HG03354 (cell line): Measurements from ENCODE around the gene PXT1.
"Not testable (repeated sequence)": the region's sequence is repeated elsewhere in the genome, so short reads cannot be mapped to it uniquely, and the experiment has no call there.

ENCODE experiments used
- ATAC-seq: cut with Tn5 transposase; IDR thresholded peaks from one replicate; pipeline ENCODE4 v1.9.1; 2021; ENCODE audit warnings: mild to moderate bottlenecking; ENCODE audit not compliant: unreplicated experiment, poor library complexity, severe bottlenecking

The PXT1 gene

DNA sequence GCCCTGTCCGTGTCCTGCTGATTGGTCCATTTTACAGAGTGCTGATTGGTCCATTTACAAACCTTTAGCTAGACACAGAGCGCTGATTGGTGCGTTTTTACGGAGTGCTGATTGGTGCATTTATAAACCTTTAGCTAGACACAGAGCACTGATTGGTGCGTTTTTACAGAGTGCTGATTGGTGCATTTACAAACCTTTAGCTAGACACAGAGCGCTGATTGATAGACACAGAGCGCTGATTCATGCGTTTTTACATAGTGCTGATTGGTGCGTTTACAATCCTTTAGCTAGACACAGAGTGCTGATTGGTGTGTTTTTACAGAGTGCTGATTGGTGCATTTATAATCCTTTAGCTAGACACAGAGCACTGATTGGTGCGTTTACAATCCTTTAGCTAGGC, 6.5 kb upstream of the PXT1 start:
- not testable (repeated sequence) for ATAC-seq

GRCh38 chr6:36445621-36446020, 3.0 kb upstream of the PXT1 start:
- ATAC-seq: no peak

- ATAC-seq: no peak
These were observed 1.8 kb upstream of the PXT1 start for GRCh38 chr6:36444470-36444869.

- ATAC-seq: no peak
These were observed 1.1 kb upstream of the PXT1 start for GRCh38 chr6:36443471-36444428.

DNA sequence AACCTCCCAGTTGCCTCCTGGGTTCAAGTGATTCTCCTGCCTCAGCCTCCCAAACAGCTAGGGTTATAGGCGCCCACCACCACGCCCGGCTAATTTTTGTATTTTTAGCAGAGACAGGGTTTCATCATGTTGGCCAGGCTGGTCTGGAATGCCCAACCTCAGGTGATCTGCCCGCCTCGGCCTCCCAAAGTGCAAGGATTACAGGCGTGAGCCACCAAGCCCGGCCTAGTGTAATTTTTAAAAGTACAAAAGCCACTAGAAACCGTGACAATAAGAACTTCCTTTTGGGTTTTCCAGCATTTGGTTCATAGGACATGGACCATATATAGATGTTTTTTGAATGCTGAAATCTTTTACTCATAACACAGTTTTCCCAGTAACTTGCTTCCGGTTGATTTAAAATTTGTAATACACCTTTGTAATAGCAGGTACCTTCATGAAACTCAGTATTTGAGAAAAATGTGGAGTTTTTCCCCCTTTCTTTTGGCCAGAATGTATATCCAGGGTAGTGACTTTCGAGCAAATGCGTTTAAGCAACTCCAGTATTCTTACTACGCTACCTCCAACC, 467 bp downstream of the PXT1 start:
- no peak for ATAC-seq

GRCh38 chr6:36441307-36441894, 1.3 kb downstream of the PXT1 start:
- ATAC-seq: peak; percentile 65

DNA sequence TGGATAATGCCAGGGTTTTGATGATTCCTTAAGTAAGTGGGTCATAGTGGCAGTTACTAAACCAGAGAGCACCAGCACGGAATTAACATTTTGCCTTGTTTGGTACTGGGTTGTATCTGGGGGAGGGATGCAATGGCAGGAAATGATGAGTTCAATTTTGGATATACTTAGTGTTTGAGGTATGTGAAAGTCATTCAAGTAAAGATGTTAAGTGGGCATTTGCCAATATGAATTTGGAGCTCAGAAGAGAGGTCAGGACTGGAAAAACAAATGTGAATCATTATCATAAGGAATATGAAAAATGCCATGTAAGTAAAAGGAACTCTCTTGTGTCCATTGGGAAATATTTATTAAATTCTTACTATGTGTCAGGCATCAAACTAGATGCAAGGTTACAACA, 6.2 kb downstream of the PXT1 start:
- ATAC-seq: no peak

GRCh38 chr6:36432151-36432671, 10.4 kb downstream of the PXT1 start:
- no peak for ATAC-seq

GRCh38 chr6:36431197-36431596, 11.5 kb downstream of the PXT1 start:
- no peak for ATAC-seq

GRCh38 chr6:36430351-36430750, 12.3 kb downstream of the PXT1 start:
- ATAC-seq: no peak

- no peak for ATAC-seq
These were observed 13.7 kb downstream of the PXT1 start for GRCh38 chr6:36428911-36429310.

DNA sequence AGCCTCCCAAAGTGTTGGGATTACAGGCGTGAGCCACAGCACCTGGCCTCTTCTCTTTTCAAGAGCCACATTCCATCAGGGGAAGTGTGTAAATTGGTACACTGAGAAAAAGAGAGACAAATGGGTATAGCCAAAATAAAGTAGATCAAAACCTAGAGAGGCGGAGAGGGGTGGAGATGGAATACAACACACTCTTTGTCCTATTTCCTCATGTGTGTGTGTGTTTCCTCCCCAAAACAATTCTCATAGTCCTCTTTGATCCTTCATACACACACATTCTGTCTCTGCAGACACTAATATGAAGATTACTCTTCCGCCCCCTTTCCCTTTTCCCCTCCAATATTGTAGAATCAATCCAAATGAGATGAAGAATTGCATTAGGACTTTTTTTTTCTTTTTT, 16.0 kb downstream of the PXT1 start:
- ATAC-seq: no peak

GRCh38 chr6:36423101-36423824, 19.4 kb downstream of the PXT1 start:
- ATAC-seq: peak; percentile 96

- ATAC-seq: no peak
These were observed 19.9 kb downstream of the PXT1 start for GRCh38 chr6:36422714-36423100.

GRCh38 chr6:36419310-36419709, 23.3 kb downstream of the PXT1 start:
- no peak for ATAC-seq

DNA sequence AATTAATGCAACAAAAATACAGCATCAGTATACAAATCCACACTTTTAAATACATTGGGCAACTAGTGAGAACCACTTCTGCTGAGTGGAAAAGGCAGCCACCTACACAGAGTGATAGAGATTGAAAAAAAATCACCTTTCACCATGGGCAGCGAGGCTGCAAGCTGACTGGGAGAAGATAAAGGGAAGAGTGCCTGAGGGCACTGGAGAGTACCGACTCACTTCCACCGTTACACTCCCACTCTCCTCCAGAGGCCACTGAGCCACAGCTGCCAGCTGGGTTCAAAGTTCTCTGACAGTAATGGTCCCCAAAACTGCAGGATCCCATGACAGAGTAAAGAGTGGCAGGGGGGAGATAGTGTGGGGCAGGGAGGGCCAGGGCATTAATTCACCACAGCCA, 24.1 kb downstream of the PXT1 start:
- ATAC-seq: no peak

DNA sequence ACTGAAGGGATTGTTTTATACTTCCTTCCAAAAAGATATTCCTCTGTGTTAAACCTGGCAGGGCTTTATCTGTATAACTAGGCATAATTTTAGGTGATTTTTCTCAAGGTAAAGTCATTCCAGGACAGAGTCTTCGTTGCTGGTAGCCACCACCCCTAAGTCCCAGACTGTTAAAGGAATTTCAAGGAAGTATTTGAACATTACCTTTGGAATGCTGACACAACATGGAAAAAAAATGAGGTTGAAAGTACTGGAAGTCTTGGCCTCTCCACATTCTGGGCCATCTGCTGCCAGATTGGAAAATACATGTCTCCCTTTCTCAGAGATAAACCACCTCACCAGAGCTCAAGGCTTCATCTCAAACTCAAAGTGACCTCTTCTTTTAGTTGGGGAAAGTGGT, 28.2 kb downstream of the PXT1 start:
- no peak for ATAC-seq

GRCh38 chr6:36413489-36414480, 28.9 kb downstream of the PXT1 start:
- ATAC-seq: no peak

- ATAC-seq: not testable (repeated sequence)
These were observed 32.9 kb downstream of the PXT1 start for GRCh38 chr6:36409718-36410117.
